Erythroblast (primary cell): ENCODE results near the gene ZNF415.
"Not testable (repeated sequence)": the region's sequence is repeated elsewhere in the genome, so short reads cannot be mapped to it uniquely, and the experiment has no call there.

Experiments
- DNase-seq, 2 experiments: peaks; one replicate each; lab custom pipeline; 2025; lab: John Stamatoyannopoulos, UW
- GATA1 ChIP-seq: IDR thresholded peaks from 2 replicates; pipeline ENCODE4 v1.6.1; 2011; ENCODE audit warnings: low read depth, mild to moderate bottlenecking, control low read depth, low read length, moderate library complexity
- POLR2A ChIP-seq: IDR thresholded peaks from 2 replicates; pipeline ENCODE4 v1.6.1; 2011; ENCODE audit warnings: mild to moderate bottlenecking, low read length

ZNF415 gene

GRCh38 chr19:53130506-53130905 lies 2.2 kb downstream of the ZNF415 start:
- DNase-seq, result no peak
- TF ChIP-seq POLR2A (no peak), GATA1 (no peak)

- not testable (repeated sequence) for DNase-seq
Measured at GRCh38 chr19:53126733-53127526, 5.8 kb downstream of the ZNF415 start.

GRCh38 chr19:53123400-53123799 lies 9.3 kb downstream of the ZNF415 start:
- DNase-seq, result no peak
- TF ChIP-seq POLR2A (no peak), GATA1 (no peak)

GRCh38 chr19:53112286-53112685 lies 20.4 kb downstream of the ZNF415 start:
- TF ChIP-seq GATA1, result no peak
- no peak for TF ChIP-seq POLR2A

GRCh38 chr19:53109527-53109926 lies 23.2 kb downstream of the ZNF415 start:
- DNase-seq, result no peak
- TF ChIP-seq POLR2A (no peak), GATA1 (no peak)

More at GRCh38 chr19:53112286-53112685, 20.4 kb downstream of the ZNF415 start:
- DNase-seq, result no peak

GRCh38 chr19:53103234-53104203 lies 29.2 kb downstream of the ZNF415 start, which contains the start of gene ZNF160:
ZNF160 (minus strand) TSS chr19:53103422; CDS start chr19:53086276, 17,146 bp downstream.
- TF ChIP-seq POLR2A (peak; percentile 79), GATA1 (no peak)

GRCh38 chr19:53102756-53103233 lies 29.9 kb downstream of the ZNF415 start:
- peak; percentile 65 to 72 for DNase-seq
- no peak for TF ChIP-seq GATA1
- TF ChIP-seq POLR2A, result no peak

More at GRCh38 chr19:53103234-53104203, 29.2 kb downstream of the ZNF415 start, which contains the start of gene ZNF160:
- peak; percentile 95 to 96 for DNase-seq

GRCh38 chr19:53102206-53102755 lies 30.4 kb downstream of the ZNF415 start:
- DNase-seq, result peak in 1 of 2 experiments; percentile 21
- TF ChIP-seq GATA1, result no peak
- TF ChIP-seq POLR2A, result no peak

GRCh38 chr19:53101518-53101917 lies 31.2 kb downstream of the ZNF415 start:
- TF ChIP-seq GATA1, result no peak
- no peak for TF ChIP-seq POLR2A
- DNase-seq, result peak in 1 of 2 experiments; percentile 11

- DNase-seq, result not testable (repeated sequence)
Measured at GRCh38 chr19:53098570-53098969, 34.1 kb downstream of the ZNF415 start.

- not testable (repeated sequence) for DNase-seq
Measured at GRCh38 chr19:53096982-53097690, 35.6 kb downstream of the ZNF415 start.

GRCh38 chr19:53096579-53096978 lies 36.1 kb downstream of the ZNF415 start:
- not testable (repeated sequence) for DNase-seq
